ENCODE measurements around the gene FKBP10. TPM values are rescaled to one million over a fixed set of nuclear protein-coding genes. Genes with fewer than 3 reads are reported as not detected.

Gene FKBP10
- total RNA-seq: 106 and 143 TPM in 2 replicates

GRCh38 chr17:41812381-41813151, at the start of gene FKBP10:
Gene FKBP10 (plus strand): TSS chr17:41813004. CDS start chr17:41813035, 31 bp downstream.
- TF ChIP-seq CTCF (conservative IDR thresholded peaks at IDR 0.05; ENCODE audit: low read depth, low read length): no peak
- no peak for DNase-seq (ENCODE audit: low read depth)
- peak within 1 kb of the TSS; percentile 64 for H3K4me3 ChIP-seq (ENCODE audit: low read depth, low read length)

- no peak overlapping the region for H3K4me3 ChIP-seq (ENCODE audit: low read depth, low read length)
- no peak for DNase-seq (ENCODE audit: low read depth)
- no peak for TF ChIP-seq CTCF (conservative IDR thresholded peaks at IDR 0.05; ENCODE audit: low read depth, low read length)
Observed at GRCh38 chr17:41763327-41763726, 49.5 kb upstream of the FKBP10 start.

- no peak for TF ChIP-seq CTCF (conservative IDR thresholded peaks at IDR 0.05; ENCODE audit: low read depth, low read length)
- H3K4me3 ChIP-seq (ENCODE audit: low read depth, low read length): no peak overlapping the region
- no peak for DNase-seq (ENCODE audit: low read depth)
Observed at GRCh38 chr17:41766135-41766534, 46.7 kb upstream of the FKBP10 start.

GRCh38 chr17:41767324-41768042, 45.3 kb upstream of the FKBP10 start:
- no peak for TF ChIP-seq CTCF (conservative IDR thresholded peaks at IDR 0.05; ENCODE audit: low read depth, low read length)
- H3K4me3 ChIP-seq (ENCODE audit: low read depth, low read length): no peak overlapping the region
- DNase-seq (ENCODE audit: low read depth): no peak

- H3K4me3 ChIP-seq (ENCODE audit: low read depth, low read length): no peak overlapping the region
- TF ChIP-seq CTCF (conservative IDR thresholded peaks at IDR 0.05; ENCODE audit: low read depth, low read length): no peak
- no peak for DNase-seq (ENCODE audit: low read depth)
Observed at GRCh38 chr17:41768682-41769288, 44.0 kb upstream of the FKBP10 start.

GRCh38 chr17:41769346-41769862, 43.4 kb upstream of the FKBP10 start:
- no peak for TF ChIP-seq CTCF (conservative IDR thresholded peaks at IDR 0.05; ENCODE audit: low read depth, low read length)

More at GRCh38 chr17:41769346-41769862, 43.4 kb upstream of the FKBP10 start:
- no peak overlapping the region for H3K4me3 ChIP-seq (ENCODE audit: low read depth, low read length)
- DNase-seq (ENCODE audit: low read depth): no peak

Measured in epithelial cell of proximal tubule (primary cell).